HEK293T (cell line): ENCODE data around the gene CASP10.
A peak's percentile ranks its signal among the peaks of the same experiment; 100 is the strongest.

Source experiments
- CTCF ChIA-PET: fragments of 350-600 bp; formaldehyde crosslinking; extraction: SDS; loops from one replicate; lab custom pipeline; 2021; ENCODE audit warnings: antibody characterized with exemption, inconsistent platforms; lab: Yijun Ruan, JAX
- POLR2A ChIA-PET: fragments of 350-600 bp; formaldehyde crosslinking; extraction: SDS; loops from one replicate; lab custom pipeline; 2020; ENCODE audit warnings: antibody characterized with exemption, inconsistent platforms; lab: Yijun Ruan, JAX
- DNase-seq: peaks from one replicate; pipeline ENCODE4 v3.0.0; 2012; ENCODE audit warnings: mixed read lengths; ENCODE audit errors: extremely low spot score
- ARNT ChIP-seq: fragments of 450-650 bp; IDR thresholded peaks from 2 replicates; pipeline ENCODE4 v1.6.1; 2017; ENCODE audit warnings: mild to moderate bottlenecking
- BHLHE40 ChIP-seq: fragments of 450-650 bp; IDR thresholded peaks from 2 replicates; pipeline ENCODE4 v1.6.1; 2016; ENCODE audit warnings: mild to moderate bottlenecking, moderate library complexity, borderline replicate concordance
- CTBP1 ChIP-seq: fragments of 450-650 bp; IDR thresholded peaks from 2 replicates; pipeline ENCODE4 v1.6.1; 2016; ENCODE audit warnings: borderline replicate concordance
- ELF4 ChIP-seq: fragments of 450-650 bp; IDR thresholded peaks from 2 replicates; pipeline ENCODE4 v1.6.1; 2017; ENCODE audit warnings: antibody characterized with exemption
- FOXA1 ChIP-seq: fragments of 450-650 bp; IDR thresholded peaks from 2 replicates; pipeline ENCODE4 v1.6.1; 2016; ENCODE audit warnings: mild to moderate bottlenecking
- FOXK2 ChIP-seq: fragments of 450-650 bp; IDR thresholded peaks from 2 replicates; pipeline ENCODE4 v1.6.1; 2016; ENCODE audit warnings: mild to moderate bottlenecking
- FOXM1 ChIP-seq: fragments of 450-650 bp; IDR thresholded peaks from 2 replicates; pipeline ENCODE4 v1.6.1; 2017; ENCODE audit warnings: mild to moderate bottlenecking, borderline replicate concordance
- HDGF ChIP-seq: fragments of 450-650 bp; IDR thresholded peaks from 2 replicates; pipeline ENCODE4 v1.6.1; 2017; ENCODE audit warnings: antibody characterized with exemption, borderline replicate concordance
- L3MBTL2 ChIP-seq: fragments of 450-650 bp; conservative IDR thresholded peaks from 2 replicates; pipeline ENCODE4 v1.6.1; 2016; ENCODE audit warnings: mild to moderate bottlenecking
- LEF1 ChIP-seq: fragments of 450-650 bp; IDR thresholded peaks from 2 replicates; pipeline ENCODE4 v1.6.1; 2017; ENCODE audit warnings: mild to moderate bottlenecking, borderline replicate concordance
- NFRKB ChIP-seq: fragments of 450-650 bp; IDR thresholded peaks from 2 replicates; pipeline ENCODE4 v1.6.1; 2016; ENCODE audit warnings: mild to moderate bottlenecking, moderate library complexity
- SP1 ChIP-seq: fragments of 450-650 bp; IDR thresholded peaks from 2 replicates; pipeline ENCODE4 v1.6.1; 2017
- SUZ12 ChIP-seq: fragments of 450-650 bp; IDR thresholded peaks from 2 replicates; pipeline ENCODE4 v1.6.1; 2016; ENCODE audit warnings: mild to moderate bottlenecking
- TARDBP ChIP-seq: fragments of 450-650 bp; IDR thresholded peaks from 2 replicates; pipeline ENCODE4 v1.6.1; 2016
- ZNF384 ChIP-seq: fragments of 450-650 bp; IDR thresholded peaks from 2 replicates; pipeline ENCODE4 v1.6.1; 2016
- TF ChIP-seq, protein P1 (sequence below): fragments of 450-650 bp; IDR thresholded peaks from 2 replicates; pipeline ENCODE4 v1.6.1; 2016

The CASP10 gene

DNA sequence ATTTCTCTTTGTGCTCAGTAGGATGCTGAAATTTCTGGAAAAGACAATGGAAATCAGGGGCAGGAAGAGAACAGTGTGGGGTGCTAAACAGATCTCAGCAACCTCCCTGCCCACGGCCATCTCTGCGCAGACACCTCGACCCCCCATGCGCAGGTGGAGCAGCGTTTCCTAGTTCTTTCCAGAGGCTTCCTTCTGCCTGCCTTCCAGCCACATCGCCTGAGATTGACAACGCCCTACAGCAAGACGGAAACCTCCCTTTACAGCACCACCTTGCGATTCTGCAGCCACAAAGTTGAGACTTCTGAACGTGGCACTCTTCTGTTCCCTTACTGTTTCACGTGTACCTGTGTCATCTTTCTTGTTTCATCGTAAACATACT, 46.0 kb downstream of the CASP10 start:
- CTCF ChIA-PET = no interaction called here
- DNase-seq = no peak
- POLR2A ChIA-PET = no interaction called here
- no peak for TF ChIP-seq CTBP1
- TF ChIP-seq ARNT = no peak
- TF ChIP-seq FOXA1 = no peak
- TF ChIP-seq SUZ12 = no peak
- TF ChIP-seq L3MBTL2 = no peak
- no peak for TF ChIP-seq ELF4
- TF ChIP-seq, protein P1, sequence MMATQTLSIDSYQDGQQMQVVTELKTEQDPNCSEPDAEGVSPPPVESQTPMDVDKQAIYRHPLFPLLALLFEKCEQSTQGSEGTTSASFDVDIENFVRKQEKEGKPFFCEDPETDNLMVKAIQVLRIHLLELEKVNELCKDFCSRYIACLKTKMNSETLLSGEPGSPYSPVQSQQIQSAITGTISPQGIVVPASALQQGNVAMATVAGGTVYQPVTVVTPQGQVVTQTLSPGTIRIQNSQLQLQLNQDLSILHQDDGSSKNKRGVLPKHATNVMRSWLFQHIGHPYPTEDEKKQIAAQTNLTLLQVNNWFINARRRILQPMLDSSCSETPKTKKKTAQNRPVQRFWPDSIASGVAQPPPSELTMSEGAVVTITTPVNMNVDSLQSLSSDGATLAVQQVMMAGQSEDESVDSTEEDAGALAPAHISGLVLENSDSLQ = no peak
- TF ChIP-seq FOXM1 = no peak
- no peak for TF ChIP-seq BHLHE40
- TF ChIP-seq LEF1 = no peak
- no peak for TF ChIP-seq TARDBP
- TF ChIP-seq HDGF = no peak
- TF ChIP-seq ZNF384 = no peak
- TF ChIP-seq NFRKB = no peak
- no peak for TF ChIP-seq SP1

DNA sequence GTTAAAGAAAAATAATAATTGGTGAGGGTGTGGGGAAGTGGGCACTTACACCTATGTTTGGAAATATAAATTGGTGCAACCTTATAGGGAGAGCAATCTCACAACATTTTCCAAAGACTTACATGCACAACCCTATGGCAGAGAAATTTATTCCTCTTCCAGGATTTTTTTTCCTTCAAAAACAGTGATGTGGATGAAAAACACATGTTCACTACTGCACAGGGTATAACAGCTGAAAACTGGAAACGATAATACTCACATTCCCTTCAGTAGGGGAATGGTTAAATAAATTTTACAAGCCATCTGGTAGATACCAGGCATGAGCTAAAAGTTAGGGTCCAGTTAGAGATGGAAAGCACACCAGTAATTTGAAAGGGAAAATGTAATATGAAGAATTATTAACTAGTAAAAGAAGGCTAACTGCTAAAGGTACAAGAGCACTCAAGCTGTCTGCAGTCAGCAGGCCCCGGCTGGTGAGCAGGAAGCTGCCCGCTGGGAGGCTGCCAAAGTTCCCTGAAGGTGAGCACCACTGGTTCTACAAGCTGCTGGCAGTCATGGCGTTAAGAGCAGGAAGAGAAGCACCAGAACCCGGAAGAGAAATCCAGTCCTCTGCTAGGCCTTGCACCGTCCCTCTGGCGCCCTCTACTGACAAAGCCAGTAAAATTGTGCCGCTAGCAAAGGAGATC, 49.0 kb downstream of the CASP10 start:
- TF ChIP-seq SUZ12 (no peak), TARDBP (no peak), ELF4 (peak; percentile 84), ZNF384 (no peak), L3MBTL2 (peak; percentile 48; the same call in 1 of the 2 replicates), CTBP1 (no peak), FOXM1 (no peak), FOXA1 (no peak), BHLHE40 (no peak), NFRKB (no peak), HDGF (no peak), LEF1 (no peak), SP1 (no peak), ARNT (no peak), FOXK2 (no peak)
- TF ChIP-seq, protein P1 = no peak
- peak; percentile 87 for DNase-seq
- ChIA-PET POLR2A (interaction anchor here (1.0 to 1.7 kb wide), 3 partner anchors 49 to 367 kb away, joined by 3 to 21 read pairs (median 3); partner anchors contain the start of genes CASP10, CLK1 and STRADB), CTCF (interaction anchor here (0.5 to 2.1 kb wide), 18 partner anchors 9 to 410 kb away, joined by 3 to 30 read pairs (median 4); partner anchors contain the start of gene CASP10)

DNA sequence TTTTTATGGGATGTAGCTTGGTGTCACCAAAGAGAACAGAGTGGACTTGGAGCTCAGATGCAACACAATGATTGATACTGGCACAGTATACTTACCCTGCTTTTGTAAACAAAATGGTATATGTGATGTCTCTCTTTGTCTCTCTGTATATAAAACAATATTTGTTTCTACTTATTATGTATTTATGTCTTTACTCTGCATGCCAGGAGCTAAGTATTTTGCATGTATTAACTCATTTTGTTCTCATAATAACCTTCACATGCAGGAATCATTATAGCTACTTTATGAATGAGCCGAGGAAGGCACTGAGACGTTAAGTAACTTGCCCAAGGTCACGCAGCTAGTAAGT, 49.5 kb downstream of the CASP10 start:
- ChIA-PET CTCF (interaction anchor here (0.5 to 2.1 kb wide), 15 partner anchors 9 to 410 kb away, joined by 3 to 30 read pairs (median 5); partner anchors contain the start of gene CASP10), POLR2A (interaction anchor here (1.0 to 1.7 kb wide), 3 partner anchors 50 to 368 kb away, joined by 3 to 21 read pairs (median 3); partner anchors contain the start of genes CASP10, CLK1 and STRADB)
- no peak for TF ChIP-seq ARNT
- no peak for TF ChIP-seq FOXK2
- DNase-seq = no peak

DNA sequence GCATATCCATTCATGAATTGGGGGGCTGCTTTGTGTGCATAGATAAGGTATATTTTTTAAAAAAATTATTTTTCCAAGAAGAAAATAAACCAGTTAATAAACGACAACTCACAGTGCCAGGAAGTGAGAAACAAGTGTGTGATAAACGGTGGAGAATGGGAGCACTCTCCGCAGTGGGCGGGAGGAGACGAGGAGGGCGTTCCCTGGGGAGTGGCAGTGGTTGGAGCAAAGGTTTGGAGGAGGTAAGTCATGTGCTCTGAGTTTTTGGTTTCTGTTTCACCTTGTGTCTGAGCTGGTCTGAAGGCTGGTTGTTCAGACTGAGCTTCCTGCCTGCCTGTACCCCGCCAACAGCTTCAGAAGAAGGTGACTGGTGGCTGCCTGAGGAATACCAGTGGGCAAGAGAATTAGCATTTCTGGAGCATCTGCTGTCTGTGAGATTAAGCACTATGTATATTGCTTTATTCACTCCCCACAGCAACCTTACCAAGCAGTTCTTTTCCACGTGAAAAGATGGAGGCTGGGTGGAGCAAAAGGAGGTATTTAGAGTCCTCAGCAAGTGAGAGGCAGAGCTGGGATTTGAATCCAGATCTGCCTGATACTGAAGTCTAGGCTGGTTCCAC, 50.4 kb downstream of the CASP10 start:
- POLR2A ChIA-PET = interaction anchor here (1.1 kb wide), 2 partner anchors 50 to 218 kb away, joined by 3 to 4 read pairs; partner anchors contain the start of genes CASP10 and STRADB
- DNase-seq = peak; percentile 38

DNA sequence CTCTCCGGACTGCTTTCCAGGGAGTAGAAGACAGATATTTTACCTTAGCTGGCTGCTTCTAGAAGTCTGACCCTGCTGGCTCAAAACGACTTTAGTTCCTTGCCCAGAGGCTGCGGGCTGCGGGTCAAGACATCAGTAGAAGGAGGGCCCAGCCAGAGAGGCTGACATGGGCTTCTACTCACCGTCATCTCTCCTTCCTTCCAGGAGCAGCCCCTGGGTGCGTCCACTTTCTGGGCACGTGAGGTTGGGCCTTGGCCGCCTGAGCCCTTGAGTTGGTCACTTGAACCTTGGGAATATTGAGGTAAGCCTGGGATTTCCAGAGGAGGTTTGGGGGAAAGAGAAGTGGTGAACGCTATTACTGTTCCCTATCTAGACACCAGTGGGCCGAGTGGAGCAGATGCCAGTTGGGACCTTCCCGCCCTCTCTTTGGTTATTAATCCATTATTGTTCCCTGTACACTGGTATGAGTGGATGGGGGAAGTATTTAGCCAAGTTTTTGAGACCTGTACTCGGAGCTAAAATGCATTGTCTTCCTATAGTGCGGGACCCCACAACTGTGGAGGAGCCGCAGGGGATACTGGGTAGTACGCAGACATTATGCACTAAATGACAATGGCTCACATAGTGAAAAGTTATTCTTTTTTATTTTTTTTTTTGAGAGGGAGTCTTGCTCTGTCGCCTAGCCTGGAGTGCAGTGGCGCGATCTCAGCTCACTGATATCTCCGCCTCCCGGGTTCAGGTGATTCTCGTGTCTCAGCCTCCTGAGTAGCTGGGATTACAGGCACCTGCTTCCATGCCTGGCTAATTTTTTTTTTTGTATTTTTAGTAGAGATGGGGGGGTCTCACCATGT, 51.1 kb downstream of the CASP10 start:
- TF ChIP-seq ELF4 (no peak), SUZ12 (no peak), BHLHE40 (no peak), L3MBTL2 (no peak), ARNT (no peak), ZNF384 (no peak), FOXK2 (no peak), CTBP1 (no peak), LEF1 (no peak), FOXM1 (no peak), TARDBP (no peak), HDGF (no peak)
- TF ChIP-seq, protein P1 = no peak
- DNase-seq = no peak
- CTCF ChIA-PET = interaction anchor here (0.6 to 2.0 kb wide), 2 partner anchors 129 to 277 kb away, joined by 4 to 12 read pairs; no protein-coding TSS in a partner anchor
- POLR2A ChIA-PET = interaction anchor here (1.1 kb wide), 1 partner anchor 51 kb away, joined by 4 read pairs; the partner anchor contains the start of gene CASP10

More for the DNA sequence above, 50.4 kb downstream of the CASP10 start:
- TF ChIP-seq ZNF384 (no peak), L3MBTL2 (peak; percentile 28; the same call in 1 of the 2 replicates)
- CTCF ChIA-PET = interaction anchor here (2.0 to 2.1 kb wide), 2 partner anchors 50 to 129 kb away, joined by 12 to 30 read pairs; partner anchors contain the start of gene CASP10
